CD4-positive, alpha-beta T cell treated with Interferon gamma for 1 hour (primary cell): Measurements from ENCODE around the gene CCNC.
A peak's percentile ranks its signal among the peaks of the same experiment; 100 is the strongest.
"Not testable (repeated sequence)": the region's sequence is repeated elsewhere in the genome, so short reads cannot be mapped to it uniquely, and the experiment has no call there.

ENCODE experiments used
- DNase-seq: peaks from one replicate; pipeline ENCODE4 v3.0.0-alpha.2; 2020

The CCNC gene

GRCh38 chr6:99602520-99603420 lies 34.3 kb upstream of the CCNC start:
- DNase-seq: no peak

- DNase-seq: not testable (repeated sequence)
Observed at GRCh38 chr6:99594696-99595095, 26.2 kb upstream of the CCNC start.

- no peak for DNase-seq
Observed at GRCh38 chr6:99592900-99593299, 24.4 kb upstream of the CCNC start.

GRCh38 chr6:99591673-99592364 lies 23.4 kb upstream of the CCNC start:
- DNase-seq: no peak

- no peak for DNase-seq
Observed at GRCh38 chr6:99590728-99591672, 22.5 kb upstream of the CCNC start.

GRCh38 chr6:99589907-99590493 lies 21.5 kb upstream of the CCNC start:
- DNase-seq: no peak

- DNase-seq: no peak
Observed at GRCh38 chr6:99589290-99589672, 20.8 kb upstream of the CCNC start.

- peak; percentile 64 for DNase-seq
Observed at GRCh38 chr6:99588618-99589289, 20.3 kb upstream of the CCNC start.

GRCh38 chr6:99587792-99588191 lies 19.3 kb upstream of the CCNC start:
- no peak for DNase-seq

GRCh38 chr6:99579781-99580180 lies 11.3 kb upstream of the CCNC start:
- DNase-seq: no peak

- DNase-seq: no peak
Observed at GRCh38 chr6:99575544-99576227, 7.2 kb upstream of the CCNC start.

GRCh38 chr6:99573980-99574617 lies 5.6 kb upstream of the CCNC start:
- DNase-seq: no peak

GRCh38 chr6:99563056-99563723 lies 5.3 kb downstream of the CCNC start:
- no peak for DNase-seq

- DNase-seq: no peak
Observed at GRCh38 chr6:99560668-99561067, 7.8 kb downstream of the CCNC start.

GRCh38 chr6:99559057-99559456 lies 9.4 kb downstream of the CCNC start:
- no peak for DNase-seq

GRCh38 chr6:99553888-99554287 lies 14.6 kb downstream of the CCNC start:
- DNase-seq: no peak

- DNase-seq: no peak
Observed at GRCh38 chr6:99550046-99550748, 18.3 kb downstream of the CCNC start.

GRCh38 chr6:99548706-99549105 lies 19.8 kb downstream of the CCNC start:
- DNase-seq: no peak

- DNase-seq: no peak
Observed at GRCh38 chr6:99547526-99547925, 20.9 kb downstream of the CCNC start.

GRCh38 chr6:99545442-99545841 lies 23.0 kb downstream of the CCNC start:
- DNase-seq: no peak
